Prostate gland (tissue), 2 donors: ENCODE measurements around the gene EPHA5. TPM values are rescaled to one million over a fixed set of nuclear protein-coding genes. Genes with fewer than 3 reads are reported as not detected.

Experiments used
- DNase-seq: peaks from one replicate; pipeline ENCODE4 v3.0.0-alpha.2; 2019; ENCODE audit warnings: low spot score
- H3K27ac ChIP-seq, 2 donors: fragments of 200-600 bp; sonication (generic); 2 replicates each; pipeline ENCODE4 v1.5.1; 2017 to 2019
- H3K27me3 ChIP-seq: fragments of 200-600 bp; sonication (generic); replicated peaks from 2 replicates; pipeline ENCODE4 v1.5.1; 2019; ENCODE audit not compliant: insufficient read depth
- H3K36me3 ChIP-seq, 2 donors: fragments of 200-600 bp; sonication (generic); 1 replicate in 1 of 2; 2 replicates in 1 of 2; pipeline versions ENCODE4 v1.5.1 to v1.8.1; 2017 to 2019
- H3K4me1 ChIP-seq: fragments of 200-600 bp; sonication (generic); replicated peaks from 2 replicates; pipeline ENCODE4 v1.5.1; 2019
- H3K4me3 ChIP-seq, 2 donors: fragments of 200-600 bp; sonication (generic); 2 replicates each; pipeline ENCODE4 v1.5.1; 2017 to 2019
- H3K9me3 ChIP-seq: fragments of 200-600 bp; sonication (generic); 2 replicates; pipeline ENCODE4 v1.5.1; 2017
- POLR2A ChIP-seq: fragments of 450-650 bp; IDR thresholded peaks from one replicate; pipeline ENCODE4 v1.6.1; 2016; ENCODE audit warnings: antibody characterized with exemption, mild to moderate bottlenecking
- POLR2AphosphoS5 ChIP-seq: sonication (generic); formaldehyde crosslinking; IDR thresholded peaks from one replicate; pipeline ENCODE4 v1.6.1; 2017; ENCODE audit warnings: antibody characterized with exemption
- WGBS: methylation state at CpG from one replicate; pipeline ENCODE4 v1.1.5; 2018; 5-methylcytosine and 5-hydroxymethylcytosine counted together
- intact Hi-C: fragments of 100-400 bp; cut with DNase I; formaldehyde crosslinking; loops from one replicate; pipeline ENCODE4 v1.14.2; 2022
- total RNA-seq, 2 donors: library from RNA; depleted of rRNA; stranded (reverse); fragments of >200 nt; gene quantifications; one replicate each; pipeline ENCODE4 v1.1.0, GENCODE V29; 2016
- TF ChIP-seq, protein P1 (sequence below), 4 experiments: fragments of 200-600 bp in 2 of 4; fragments of 450-650 bp in 2 of 4; sonication (generic) in 2 of 4; IDR thresholded peaks; 1 replicate in 3 of 4; 2 replicates in 1 of 4; pipeline ENCODE4 v1.5.1; 2016 to 2019; ENCODE audit warnings: antibody characterized with exemption in 4 of 4, mild to moderate bottlenecking in 2 of 4, moderate library complexity in 2 of 4

EPHA5 gene
- total RNA-seq, 2 donors from 2014 or later, result 2.2 to 11.0 TPM

DNA sequence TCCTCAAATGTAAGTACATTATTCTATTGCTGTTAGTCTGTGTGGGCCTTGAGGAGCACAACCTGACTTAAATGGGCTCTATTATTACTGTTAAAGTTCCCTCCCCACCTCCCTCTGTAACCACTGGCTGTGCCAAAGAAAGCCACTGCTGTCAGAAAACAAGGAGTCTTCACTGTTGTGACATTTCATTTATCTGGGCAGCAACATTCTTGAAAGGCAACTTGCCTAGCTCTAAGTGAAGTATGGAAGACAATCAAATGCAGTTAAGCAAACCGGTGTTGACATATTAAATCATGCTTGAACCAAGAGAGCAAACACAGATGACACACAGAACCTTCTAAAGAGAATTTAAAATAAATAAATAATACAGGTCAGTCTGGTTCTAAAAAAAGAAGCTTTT, 81.0 kb downstream of the EPHA5 start:
- peak overlapping the region; percentile 43 to 70 for H3K27ac ChIP-seq
- H3K27me3 ChIP-seq, result no peaks in the 10 kb centered on the region
- H3K4me3 ChIP-seq, result no peak overlapping the region
- H3K36me3 ChIP-seq, result no peaks in the 10 kb centered on the region
- H3K4me1 ChIP-seq, result peaks cover 2% of the 10 kb centered on the region
- 38% methylated on average over 1 of the region's 1 CpG for WGBS
- peak; percentile 46 for DNase-seq
- no peaks in the 10 kb centered on the region for H3K9me3 ChIP-seq
- TF ChIP-seq, protein P1, sequence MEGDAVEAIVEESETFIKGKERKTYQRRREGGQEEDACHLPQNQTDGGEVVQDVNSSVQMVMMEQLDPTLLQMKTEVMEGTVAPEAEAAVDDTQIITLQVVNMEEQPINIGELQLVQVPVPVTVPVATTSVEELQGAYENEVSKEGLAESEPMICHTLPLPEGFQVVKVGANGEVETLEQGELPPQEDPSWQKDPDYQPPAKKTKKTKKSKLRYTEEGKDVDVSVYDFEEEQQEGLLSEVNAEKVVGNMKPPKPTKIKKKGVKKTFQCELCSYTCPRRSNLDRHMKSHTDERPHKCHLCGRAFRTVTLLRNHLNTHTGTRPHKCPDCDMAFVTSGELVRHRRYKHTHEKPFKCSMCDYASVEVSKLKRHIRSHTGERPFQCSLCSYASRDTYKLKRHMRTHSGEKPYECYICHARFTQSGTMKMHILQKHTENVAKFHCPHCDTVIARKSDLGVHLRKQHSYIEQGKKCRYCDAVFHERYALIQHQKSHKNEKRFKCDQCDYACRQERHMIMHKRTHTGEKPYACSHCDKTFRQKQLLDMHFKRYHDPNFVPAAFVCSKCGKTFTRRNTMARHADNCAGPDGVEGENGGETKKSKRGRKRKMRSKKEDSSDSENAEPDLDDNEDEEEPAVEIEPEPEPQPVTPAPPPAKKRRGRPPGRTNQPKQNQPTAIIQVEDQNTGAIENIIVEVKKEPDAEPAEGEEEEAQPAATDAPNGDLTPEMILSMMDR (IDR thresholded peaks at IDR 0.05), result no peak
- TF ChIP-seq POLR2A, result no peak
- TF ChIP-seq POLR2AphosphoS5, result peak; percentile 85
- intact Hi-C loops, result no loop called here

DNA sequence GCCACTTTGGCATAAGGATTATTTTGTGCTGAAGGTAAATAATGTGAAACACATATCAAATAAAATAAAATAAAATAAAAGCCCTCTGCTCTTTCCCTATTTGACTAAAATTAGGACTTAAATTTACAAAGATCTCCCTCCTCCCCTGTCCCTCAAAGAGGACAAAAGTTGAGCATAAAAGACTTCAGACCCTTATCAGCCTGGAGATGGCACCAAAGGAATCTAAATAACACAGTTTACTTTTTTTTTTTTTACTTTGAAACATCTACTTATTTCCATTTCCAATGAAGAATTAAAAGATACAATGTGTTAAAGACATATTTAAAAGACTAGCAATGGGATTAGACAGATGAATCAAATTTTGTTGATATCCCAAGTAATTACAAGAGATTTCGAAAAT, 89.7 kb downstream of the EPHA5 start:
- WGBS, result 94% methylated on average over 1 of the region's 1 CpG
- DNase-seq, result no peak
- intact Hi-C loops, result no loop called here
- TF ChIP-seq POLR2AphosphoS5, result no peak
- TF ChIP-seq, protein P1 (IDR thresholded peaks at IDR 0.05), result no peak
- TF ChIP-seq POLR2A, result no peak
- no peaks in the 10 kb centered on the region for H3K9me3 ChIP-seq
- H3K27me3 ChIP-seq, result no peaks in the 10 kb centered on the region
- no peak overlapping the region for H3K4me3 ChIP-seq
- no peaks in the 10 kb centered on the region for H3K36me3 ChIP-seq
- H3K4me1 ChIP-seq, result no peaks in the 10 kb centered on the region
- H3K27ac ChIP-seq, result no peak overlapping the region

DNA sequence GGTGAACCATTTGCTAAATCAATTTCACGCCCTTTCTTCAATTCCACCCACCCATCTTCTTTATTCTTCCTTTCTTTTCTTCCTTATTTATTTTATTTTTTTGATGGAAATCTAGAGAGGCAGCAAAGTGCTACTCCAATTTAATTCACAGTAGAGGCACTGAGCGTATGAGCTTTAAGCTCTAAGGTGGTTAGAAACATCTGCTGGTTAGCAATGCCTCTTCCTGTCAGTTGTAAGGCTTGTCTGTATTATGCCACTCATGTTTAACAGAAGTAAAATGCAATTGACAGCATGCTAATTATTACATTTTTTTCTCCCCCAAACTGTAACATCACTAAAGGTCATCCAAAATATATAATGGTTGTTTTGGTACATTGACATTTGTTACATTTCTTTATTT, 103.8 kb downstream of the EPHA5 start:
- no peak for DNase-seq
- Histone ChIP-seq H3K27ac (no peak overlapping the region), H3K4me1 (no peaks in the 10 kb centered on the region), H3K4me3 (no peak overlapping the region), H3K9me3 (no peaks in the 10 kb centered on the region), H3K36me3 (no peaks in the 10 kb centered on the region), H3K27me3 (no peaks in the 10 kb centered on the region)
- WGBS, result 88% methylated on average over 2 of the region's 2 CpGs
- no peak for TF ChIP-seq POLR2AphosphoS5
- intact Hi-C loops, result no loop called here

DNA sequence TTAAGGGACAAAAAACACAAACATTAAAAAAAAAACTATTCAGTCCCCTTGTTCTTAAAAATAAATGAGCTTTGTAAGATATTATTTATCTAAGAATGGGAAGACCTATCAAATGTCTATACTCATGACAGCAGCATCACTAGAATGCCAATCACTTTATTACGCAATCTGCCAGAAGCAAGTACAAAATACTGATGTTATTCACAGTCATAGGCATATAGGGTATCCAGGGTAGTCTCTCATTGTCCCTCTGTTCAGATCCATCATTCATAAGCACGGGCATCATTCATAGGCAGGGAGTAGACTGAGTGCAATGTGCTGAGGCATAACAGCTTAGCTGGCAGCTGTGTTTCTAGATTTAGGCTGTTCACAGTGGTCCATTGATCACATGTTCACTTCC, 109.1 kb downstream of the EPHA5 start:
- no peak for DNase-seq
- Histone ChIP-seq H3K4me1 (no peaks in the 10 kb centered on the region), H3K4me3 (no peak overlapping the region), H3K36me3 (no peaks in the 10 kb centered on the region), H3K27me3 (no peaks in the 10 kb centered on the region), H3K9me3 (no peaks in the 10 kb centered on the region), H3K27ac (no peak overlapping the region)
- TF ChIP-seq POLR2A (no peak), POLR2AphosphoS5 (no peak)
- TF ChIP-seq, protein P1 (IDR thresholded peaks at IDR 0.05), result no peak
- 53% methylated on average over 2 of the region's 2 CpGs for WGBS
- intact Hi-C loops, result no loop called here

DNA sequence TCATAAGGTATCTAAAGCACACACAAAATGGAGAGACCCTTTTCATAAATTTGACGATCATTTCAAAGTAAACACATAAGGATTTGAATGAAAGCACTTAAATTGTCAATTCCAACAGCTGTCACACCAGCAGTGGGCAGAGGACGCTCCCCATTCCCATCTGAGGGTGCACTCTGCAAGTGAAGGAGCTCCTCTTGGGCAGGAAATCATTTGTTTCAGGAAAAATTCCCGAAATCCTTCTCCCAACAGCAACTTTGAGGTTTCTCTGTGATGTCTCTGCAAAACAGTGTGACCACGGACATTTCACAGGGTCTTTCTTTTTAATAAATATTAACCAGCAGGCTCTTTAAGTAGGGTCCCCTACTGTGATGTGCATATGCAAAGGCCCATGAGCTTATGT, 111.0 kb downstream of the EPHA5 start:
- no peak overlapping the region for H3K27ac ChIP-seq
- H3K9me3 ChIP-seq, result no peaks in the 10 kb centered on the region
- intact Hi-C loops, result no loop called here
- no peaks in the 10 kb centered on the region for H3K4me1 ChIP-seq
- no peak for DNase-seq
- WGBS, result 48% methylated on average over 4 of the region's 4 CpGs
- H3K27me3 ChIP-seq, result no peaks in the 10 kb centered on the region
- H3K36me3 ChIP-seq, result no peaks in the 10 kb centered on the region
- H3K4me3 ChIP-seq, result no peak overlapping the region
- TF ChIP-seq POLR2AphosphoS5 (no peak), POLR2A (no peak)
- TF ChIP-seq, protein P1 (IDR thresholded peaks at IDR 0.05), result no peak
